Measurements from ENCODE around the gene IKZF2.

GRCh38 chr2:212984129-212984528, 167.3 kb downstream of the IKZF2 start:
- TF ChIP-seq CTCF (IDR thresholded peaks at IDR 0.05; ENCODE audit: low read length) (no peak), EZH2 (optimal IDR thresholded peaks at IDR 0.05; ENCODE audit: low read depth, low read length) (no peak)

All from MM.1S (cell line).